Body of pancreas (tissue), 4 donors: Measurements from ENCODE around the gene ANKMY1.

Experiments
- POLR2A ChIP-seq, 3 donors: fragments of 450-650 bp; IDR thresholded peaks; one replicate each; pipeline ENCODE4 v1.6.1; 2016; ENCODE audit warnings: antibody characterized with exemption in 3 of 3, mild to moderate bottlenecking in 2 of 3
- TF ChIP-seq, protein P1 (sequence below), 7 experiments: fragments of 450-650 bp in 4 of 7; fragments of 200-600 bp in 3 of 7; sonication (generic) in 3 of 7; IDR thresholded peaks; one replicate each; pipeline ENCODE4 v1.5.1; 2016 to 2019; ENCODE audit warnings: antibody characterized with exemption in 7 of 7

DNA sequence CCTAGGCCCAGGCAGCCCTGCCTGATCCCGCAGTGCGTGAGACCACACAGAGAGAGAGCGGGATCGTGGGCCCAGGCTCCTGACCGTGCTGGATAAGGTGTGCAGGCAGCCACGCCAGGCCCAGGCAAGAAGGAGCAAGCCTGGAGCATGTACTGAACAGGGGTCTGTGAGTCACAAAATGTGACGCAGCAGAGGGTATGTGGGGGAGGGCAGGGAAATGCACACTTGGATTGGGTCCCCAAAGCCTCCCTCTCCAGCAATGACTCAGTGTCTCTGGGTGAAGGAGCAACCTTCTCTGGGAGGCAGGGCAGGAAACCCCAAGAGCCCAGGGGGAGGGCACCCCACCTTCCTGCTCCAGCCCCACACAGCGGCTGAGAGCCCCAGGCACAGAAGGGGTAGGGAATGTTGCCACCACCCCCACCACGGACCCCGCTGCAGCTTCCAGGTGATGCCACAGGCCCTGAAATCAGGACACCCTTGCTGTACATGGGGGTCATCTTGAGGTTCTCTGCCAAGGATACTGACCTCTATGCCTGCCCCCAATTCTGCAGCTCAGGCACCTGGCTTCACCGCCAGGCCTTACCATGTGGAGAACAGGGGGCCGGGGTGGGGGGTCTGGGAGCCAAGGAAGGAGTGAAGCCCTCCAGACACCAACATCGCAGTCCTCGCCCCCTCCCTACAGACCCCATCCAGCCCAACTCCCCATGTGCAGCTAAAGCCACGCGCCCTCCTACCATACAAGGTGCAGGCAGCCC lies 123.6 kb downstream of the ANKMY1 start:
- TF ChIP-seq, protein P1, sequence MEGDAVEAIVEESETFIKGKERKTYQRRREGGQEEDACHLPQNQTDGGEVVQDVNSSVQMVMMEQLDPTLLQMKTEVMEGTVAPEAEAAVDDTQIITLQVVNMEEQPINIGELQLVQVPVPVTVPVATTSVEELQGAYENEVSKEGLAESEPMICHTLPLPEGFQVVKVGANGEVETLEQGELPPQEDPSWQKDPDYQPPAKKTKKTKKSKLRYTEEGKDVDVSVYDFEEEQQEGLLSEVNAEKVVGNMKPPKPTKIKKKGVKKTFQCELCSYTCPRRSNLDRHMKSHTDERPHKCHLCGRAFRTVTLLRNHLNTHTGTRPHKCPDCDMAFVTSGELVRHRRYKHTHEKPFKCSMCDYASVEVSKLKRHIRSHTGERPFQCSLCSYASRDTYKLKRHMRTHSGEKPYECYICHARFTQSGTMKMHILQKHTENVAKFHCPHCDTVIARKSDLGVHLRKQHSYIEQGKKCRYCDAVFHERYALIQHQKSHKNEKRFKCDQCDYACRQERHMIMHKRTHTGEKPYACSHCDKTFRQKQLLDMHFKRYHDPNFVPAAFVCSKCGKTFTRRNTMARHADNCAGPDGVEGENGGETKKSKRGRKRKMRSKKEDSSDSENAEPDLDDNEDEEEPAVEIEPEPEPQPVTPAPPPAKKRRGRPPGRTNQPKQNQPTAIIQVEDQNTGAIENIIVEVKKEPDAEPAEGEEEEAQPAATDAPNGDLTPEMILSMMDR (IDR thresholded peaks at IDR 0.05): no peak
- no peak for TF ChIP-seq POLR2A (IDR thresholded peaks at IDR 0.05)
